ENCODE data around the gene GRN. TPM values are rescaled to one million over a fixed set of nuclear protein-coding genes. Genes with fewer than 3 reads are reported as not detected.
A peak's percentile ranks its signal among the peaks of the same experiment; 100 is the strongest.
"Not testable (repeated sequence)": the region's sequence is repeated elsewhere in the genome, so short reads cannot be mapped to it uniquely, and the experiment has no call there.

GRN gene
- total RNA-seq, 4 donors from 2014 or later, result 101 to 178 (median 120) TPM

DNA sequence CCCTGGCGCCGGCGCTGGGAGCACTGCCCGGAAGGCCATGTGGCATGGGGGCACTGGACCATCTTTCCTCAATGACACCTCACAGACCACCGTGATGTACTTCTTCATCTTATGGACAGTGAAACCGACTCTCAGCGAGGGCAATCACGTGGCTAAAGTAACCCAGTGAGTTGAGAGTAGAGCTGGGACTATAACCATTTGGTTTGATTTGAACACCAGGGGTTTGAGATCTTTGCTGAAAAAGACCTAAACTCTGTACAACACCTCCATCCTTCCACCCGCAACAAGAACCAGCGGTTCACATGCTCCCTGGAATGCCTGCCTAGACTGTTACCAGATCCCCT, 41.1 kb downstream of the GRN start:
- Histone ChIP-seq H3K4me1 (no peaks in the 10 kb centered on the region), H3K27me3 (no peaks in the 10 kb centered on the region), H3K9me3 (no peaks in the 10 kb centered on the region), H3K36me3 (no peaks in the 10 kb centered on the region), H3K4me3 (peak overlapping the region in 1 of 2 donors; percentile 45), H3K27ac (peak overlapping the region in 1 of 2 donors; percentile 69)
- TF ChIP-seq, protein P1, sequence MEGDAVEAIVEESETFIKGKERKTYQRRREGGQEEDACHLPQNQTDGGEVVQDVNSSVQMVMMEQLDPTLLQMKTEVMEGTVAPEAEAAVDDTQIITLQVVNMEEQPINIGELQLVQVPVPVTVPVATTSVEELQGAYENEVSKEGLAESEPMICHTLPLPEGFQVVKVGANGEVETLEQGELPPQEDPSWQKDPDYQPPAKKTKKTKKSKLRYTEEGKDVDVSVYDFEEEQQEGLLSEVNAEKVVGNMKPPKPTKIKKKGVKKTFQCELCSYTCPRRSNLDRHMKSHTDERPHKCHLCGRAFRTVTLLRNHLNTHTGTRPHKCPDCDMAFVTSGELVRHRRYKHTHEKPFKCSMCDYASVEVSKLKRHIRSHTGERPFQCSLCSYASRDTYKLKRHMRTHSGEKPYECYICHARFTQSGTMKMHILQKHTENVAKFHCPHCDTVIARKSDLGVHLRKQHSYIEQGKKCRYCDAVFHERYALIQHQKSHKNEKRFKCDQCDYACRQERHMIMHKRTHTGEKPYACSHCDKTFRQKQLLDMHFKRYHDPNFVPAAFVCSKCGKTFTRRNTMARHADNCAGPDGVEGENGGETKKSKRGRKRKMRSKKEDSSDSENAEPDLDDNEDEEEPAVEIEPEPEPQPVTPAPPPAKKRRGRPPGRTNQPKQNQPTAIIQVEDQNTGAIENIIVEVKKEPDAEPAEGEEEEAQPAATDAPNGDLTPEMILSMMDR (IDR thresholded peaks at IDR 0.05), result no peak
- intact Hi-C loops (cut with DNase I; ENCODE audit: low total_unique reads), result no loop called here
- DNase-seq, result no peak

GRCh38 chr17:44387804-44388203, 42.7 kb downstream of the GRN start:
- Histone ChIP-seq H3K27ac (no peak overlapping the region), H3K27me3 (no peaks in the 10 kb centered on the region), H3K4me3 (no peak overlapping the region), H3K4me1 (no peaks in the 10 kb centered on the region), H3K36me3 (no peaks in the 10 kb centered on the region), H3K9me3 (no peaks in the 10 kb centered on the region)
- no peak for DNase-seq
- intact Hi-C loops (cut with DNase I; ENCODE audit: low total_unique reads), result no loop called here
- TF ChIP-seq, protein P1 (IDR thresholded peaks at IDR 0.05), result no peak
- no peak for TF ChIP-seq POLR2A (IDR thresholded peaks at IDR 0.05)

DNA sequence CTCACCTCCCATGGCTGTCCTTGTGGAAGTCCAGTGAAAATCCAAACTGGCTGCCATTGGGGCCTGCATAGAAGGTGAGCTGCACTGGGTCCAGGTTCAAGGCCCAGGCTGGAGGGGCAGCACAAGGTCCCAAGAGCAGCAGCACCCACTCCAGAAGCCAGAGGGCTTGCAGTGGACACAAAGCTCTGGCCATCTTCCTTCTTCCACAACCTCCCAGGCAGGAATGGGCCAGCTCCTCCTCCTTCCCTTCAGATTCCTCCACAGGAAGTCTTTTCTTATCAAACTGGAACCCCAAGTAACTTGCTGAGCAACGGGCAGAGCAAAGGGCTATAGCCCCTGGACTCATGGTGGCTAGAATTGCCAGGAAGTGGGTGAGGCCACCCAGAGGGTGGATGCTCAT, 44.2 kb downstream of the GRN start, which contains the start of gene ITGA2B:
ITGA2B (minus strand) TSS at position 369 of the 400 bp plus-strand sequence; CDS start at position 193, 176 bp downstream.
- Histone ChIP-seq H3K27ac (no peak within 1 kb of the TSS), H3K9me3 (no peaks in the 10 kb centered on the region), H3K4me1 (no peaks in the 10 kb centered on the region), H3K36me3 (no peaks in the 10 kb centered on the region), H3K27me3 (no peaks in the 10 kb centered on the region), H3K4me3 (no peak within 1 kb of the TSS)
- intact Hi-C loops (cut with DNase I; ENCODE audit: low total_unique reads), result no loop called here
- TF ChIP-seq POLR2A (IDR thresholded peaks at IDR 0.05), result no peak
- TF ChIP-seq, protein P1 (IDR thresholded peaks at IDR 0.05), result no peak
- DNase-seq, result no peak

- Histone ChIP-seq H3K27me3 (no peaks in the 10 kb centered on the region), H3K27ac (no peak overlapping the region), H3K4me1 (no peaks in the 10 kb centered on the region), H3K4me3 (no peak overlapping the region), H3K36me3 (no peaks in the 10 kb centered on the region), H3K9me3 (no peaks in the 10 kb centered on the region)
- TF ChIP-seq, protein P1 (IDR thresholded peaks at IDR 0.05), result no peak
- TF ChIP-seq POLR2A (IDR thresholded peaks at IDR 0.05), result no peak
- DNase-seq, result no peak
- intact Hi-C loops (cut with DNase I; ENCODE audit: low total_unique reads), result no loop called here
Observed at GRCh38 chr17:44389723-44390202, 44.7 kb downstream of the GRN start.

DNA sequence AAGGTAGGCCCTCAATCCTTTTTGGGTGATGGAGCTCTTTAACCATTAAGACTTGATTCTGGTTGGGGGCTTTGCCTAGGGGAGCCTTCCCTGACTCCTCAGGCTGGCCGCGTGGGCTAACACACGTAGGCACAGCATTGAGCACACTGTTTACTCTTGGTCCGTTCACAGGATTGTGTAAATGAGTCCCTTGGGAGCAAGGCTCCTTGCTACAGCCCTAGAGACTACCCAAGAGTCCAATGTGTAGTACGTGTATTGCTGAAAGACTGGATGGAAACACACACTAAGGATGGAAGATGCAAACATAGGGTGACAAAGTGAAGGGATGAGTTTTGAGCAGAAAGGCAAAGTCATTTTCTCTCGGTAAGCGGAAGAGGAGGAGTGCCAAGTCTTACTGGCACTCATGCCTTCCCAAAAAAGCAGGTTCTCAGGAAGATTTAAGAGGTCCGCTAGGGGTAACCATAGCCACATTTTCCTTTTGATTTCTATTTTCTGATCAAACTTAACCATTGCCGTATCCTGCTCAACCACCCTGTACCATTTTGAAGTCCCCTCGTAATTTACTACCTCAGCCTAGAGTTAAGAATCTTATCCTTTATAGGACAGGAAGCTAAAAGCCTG, 45.3 kb downstream of the GRN start:
- intact Hi-C loops (cut with DNase I; ENCODE audit: low total_unique reads), result no loop called here
- peak in 1 of 2 donors; percentile 1 for DNase-seq

DNA sequence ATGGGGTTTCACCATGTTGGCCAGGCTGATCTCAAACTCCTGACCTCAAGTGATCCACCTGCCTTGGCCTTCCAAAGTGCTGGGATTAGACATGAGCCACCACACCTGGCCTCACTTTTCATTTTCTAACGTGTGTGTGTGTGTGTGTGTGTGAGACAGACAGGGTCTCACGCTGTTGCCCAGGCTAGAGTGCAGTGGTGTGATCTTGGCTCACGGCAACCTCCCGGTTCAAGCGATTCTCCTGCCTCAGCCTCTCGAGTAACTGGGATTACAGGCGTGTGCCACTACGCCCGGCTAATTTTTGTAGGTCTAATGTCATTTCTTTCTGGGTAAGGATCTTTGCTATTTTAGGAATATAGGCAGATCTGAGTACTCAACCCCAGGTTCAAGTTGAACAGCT, 49.0 kb downstream of the GRN start:
- H3K4me3 ChIP-seq; intact Hi-C loops (cut with DNase I; ENCODE audit: low total_unique reads); DNase-seq; H3K36me3 ChIP-seq; H3K27me3 ChIP-seq; H3K27ac ChIP-seq; H3K4me1 ChIP-seq; H3K9me3 ChIP-seq: not testable (repeated sequence)

More for the DNA sequence above, 45.3 kb downstream of the GRN start:
- Histone ChIP-seq H3K4me3 (no peak overlapping the region), H3K4me1 (no peaks in the 10 kb centered on the region), H3K9me3 (no peaks in the 10 kb centered on the region), H3K36me3 (no peaks in the 10 kb centered on the region), H3K27me3 (no peaks in the 10 kb centered on the region), H3K27ac (no peak overlapping the region)
- TF ChIP-seq POLR2A (IDR thresholded peaks at IDR 0.05), result no peak
- TF ChIP-seq, protein P1 (IDR thresholded peaks at IDR 0.05), result no peak
